Tibial artery (tissue), 4 donors: Measurements from ENCODE around the gene GALNT6.

Experiments
- DNase-seq, 2 donors: peaks; one replicate each; pipeline ENCODE4 v3.0.0-alpha.2; 2019
- H3K27ac ChIP-seq, 2 donors: fragments of 200-600 bp; sonication (generic) in 1 of 2; 1 replicate in 1 of 2; 2 replicates in 1 of 2; pipeline ENCODE4 v1.5.1; 2018 to 2019; ENCODE audit warnings: mild to moderate bottlenecking in 1 of 2
- H3K27me3 ChIP-seq, 2 donors: fragments of 200-600 bp; sonication (generic) in 1 of 2; one replicate each; pipeline versions ENCODE4 v1.5.1 to v1.6.0; 2016 to 2019
- H3K36me3 ChIP-seq, 3 donors: fragments of 200-600 bp; sonication (generic) in 2 of 3; one replicate each; pipeline ENCODE4 v1.5.1; 2016 to 2019; ENCODE audit warnings: mild to moderate bottlenecking in 2 of 3
- H3K4me1 ChIP-seq, 4 donors: fragments of 200-600 bp; sonication (generic) in 2 of 4; 1 replicate in 3 of 4; 2 replicates in 1 of 4; pipeline ENCODE4 v1.5.1; 2016 to 2019
- H3K4me3 ChIP-seq, 2 donors: fragments of 200-600 bp; sonication (generic) in 1 of 2; 1 replicate in 1 of 2; 2 replicates in 1 of 2; pipeline ENCODE4 v1.5.1; 2018 to 2019; ENCODE audit warnings: mild to moderate bottlenecking in 2 of 2
- H3K9me3 ChIP-seq, 3 donors: fragments of 200-600 bp; sonication (generic) in 1 of 3; one replicate each; pipeline ENCODE4 v1.5.1; 2016 to 2019
- intact Hi-C: fragments of 100-400 bp; cut with DNase I; formaldehyde crosslinking; loops from one replicate; pipeline ENCODE4 v1.15.0; 2023; ENCODE audit warnings: low total_unique reads
- TF ChIP-seq, protein P1 (sequence below), 2 experiments: fragments of 200-600 bp in 1 of 2; fragments of 450-650 bp in 1 of 2; IDR thresholded peaks; one replicate each; pipeline ENCODE4 v1.5.1; 2017 to 2019; ENCODE audit warnings: antibody characterized with exemption in 2 of 2, mild to moderate bottlenecking in 1 of 2, moderate library complexity in 1 of 2

GALNT6 gene

GRCh38 chr12:51349026-51349425, 42.2 kb downstream of the GALNT6 start:
- TF ChIP-seq, protein P1, sequence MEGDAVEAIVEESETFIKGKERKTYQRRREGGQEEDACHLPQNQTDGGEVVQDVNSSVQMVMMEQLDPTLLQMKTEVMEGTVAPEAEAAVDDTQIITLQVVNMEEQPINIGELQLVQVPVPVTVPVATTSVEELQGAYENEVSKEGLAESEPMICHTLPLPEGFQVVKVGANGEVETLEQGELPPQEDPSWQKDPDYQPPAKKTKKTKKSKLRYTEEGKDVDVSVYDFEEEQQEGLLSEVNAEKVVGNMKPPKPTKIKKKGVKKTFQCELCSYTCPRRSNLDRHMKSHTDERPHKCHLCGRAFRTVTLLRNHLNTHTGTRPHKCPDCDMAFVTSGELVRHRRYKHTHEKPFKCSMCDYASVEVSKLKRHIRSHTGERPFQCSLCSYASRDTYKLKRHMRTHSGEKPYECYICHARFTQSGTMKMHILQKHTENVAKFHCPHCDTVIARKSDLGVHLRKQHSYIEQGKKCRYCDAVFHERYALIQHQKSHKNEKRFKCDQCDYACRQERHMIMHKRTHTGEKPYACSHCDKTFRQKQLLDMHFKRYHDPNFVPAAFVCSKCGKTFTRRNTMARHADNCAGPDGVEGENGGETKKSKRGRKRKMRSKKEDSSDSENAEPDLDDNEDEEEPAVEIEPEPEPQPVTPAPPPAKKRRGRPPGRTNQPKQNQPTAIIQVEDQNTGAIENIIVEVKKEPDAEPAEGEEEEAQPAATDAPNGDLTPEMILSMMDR (IDR thresholded peaks at IDR 0.05) = no peak
- intact Hi-C loops = no loop called here
- no peaks in the 10 kb centered on the region for H3K4me1 ChIP-seq
- no peaks in the 10 kb centered on the region for H3K9me3 ChIP-seq
- no peaks in the 10 kb centered on the region for H3K27me3 ChIP-seq
- H3K36me3 ChIP-seq = no peaks in the 10 kb centered on the region
- no peak for DNase-seq
- no peak overlapping the region for H3K27ac ChIP-seq
- no peak overlapping the region for H3K4me3 ChIP-seq

DNA sequence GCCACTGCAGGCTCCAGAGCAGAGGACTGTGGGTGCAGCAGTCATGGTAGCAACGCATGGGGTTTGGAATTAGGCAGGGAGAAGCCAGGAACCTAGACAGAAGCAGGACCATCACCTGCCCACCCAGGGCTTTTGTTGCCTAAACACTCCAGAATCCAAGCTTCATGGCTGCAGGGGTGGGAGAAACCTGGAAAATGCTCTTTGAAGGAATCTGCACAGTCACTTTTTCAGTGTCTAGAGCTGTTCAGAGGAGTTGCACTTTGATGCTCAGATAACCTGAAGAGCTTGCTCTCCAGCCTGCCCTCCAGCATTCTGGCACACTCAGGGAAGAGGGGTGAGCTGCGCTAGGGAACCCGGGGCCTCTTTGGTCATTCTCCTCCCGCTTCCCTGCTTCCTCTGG, 43.1 kb downstream of the GALNT6 start:
- H3K36me3 ChIP-seq = no peaks in the 10 kb centered on the region
- no peak overlapping the region for H3K27ac ChIP-seq
- intact Hi-C loops = no loop called here
- no peaks in the 10 kb centered on the region for H3K27me3 ChIP-seq
- TF ChIP-seq, protein P1 (IDR thresholded peaks at IDR 0.05) = no peak
- no peak for DNase-seq
- H3K9me3 ChIP-seq = no peaks in the 10 kb centered on the region
- H3K4me1 ChIP-seq = no peaks in the 10 kb centered on the region
- no peak overlapping the region for H3K4me3 ChIP-seq

- TF ChIP-seq, protein P1 (IDR thresholded peaks at IDR 0.05) = no peak
- Histone ChIP-seq H3K36me3 (no peaks in the 10 kb centered on the region), H3K27ac (no peak within 1 kb of the TSS), H3K27me3 (no peaks in the 10 kb centered on the region), H3K4me1 (no peaks in the 10 kb centered on the region), H3K4me3 (no peak within 1 kb of the TSS), H3K9me3 (no peaks in the 10 kb centered on the region)
- DNase-seq = no peak
- intact Hi-C loops = no loop called here
Measured at GRCh38 chr12:51346581-51346980, 44.6 kb downstream of the GALNT6 start, which contains the start of gene CELA1. TSS of gene CELA1 (minus strand) at chr12:51346679. CDS start at chr12:51346638, 41 bp downstream.

DNA sequence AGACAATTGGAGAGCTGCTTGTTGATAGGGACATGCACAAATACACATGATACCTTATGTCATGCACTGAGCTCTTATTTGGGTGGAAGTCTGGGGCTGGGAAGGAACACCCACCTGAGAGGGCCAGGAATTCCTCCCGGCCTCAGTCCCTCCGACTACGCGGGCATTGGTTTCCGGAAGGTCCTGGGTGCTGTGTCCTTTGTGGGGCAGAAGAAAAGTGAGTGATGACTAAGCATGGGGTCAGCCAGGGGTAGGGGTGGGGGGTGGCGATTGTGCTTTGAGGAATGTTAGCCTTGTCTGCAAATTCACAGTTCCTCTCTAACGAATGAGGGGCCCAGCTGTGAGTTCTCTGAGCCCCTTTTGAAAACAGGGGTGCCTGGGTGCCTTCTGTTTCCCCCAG, 45.5 kb downstream of the GALNT6 start:
- DNase-seq = no peak
- Histone ChIP-seq H3K4me3 (no peak overlapping the region), H3K27me3 (no peaks in the 10 kb centered on the region), H3K9me3 (no peaks in the 10 kb centered on the region), H3K27ac (no peak overlapping the region), H3K36me3 (no peaks in the 10 kb centered on the region), H3K4me1 (peaks cover 0 to 5% (median 2%) of the 10 kb centered on the region in 4 donors)
- TF ChIP-seq, protein P1 (IDR thresholded peaks at IDR 0.05) = no peak
- intact Hi-C loops = no loop called here

DNA sequence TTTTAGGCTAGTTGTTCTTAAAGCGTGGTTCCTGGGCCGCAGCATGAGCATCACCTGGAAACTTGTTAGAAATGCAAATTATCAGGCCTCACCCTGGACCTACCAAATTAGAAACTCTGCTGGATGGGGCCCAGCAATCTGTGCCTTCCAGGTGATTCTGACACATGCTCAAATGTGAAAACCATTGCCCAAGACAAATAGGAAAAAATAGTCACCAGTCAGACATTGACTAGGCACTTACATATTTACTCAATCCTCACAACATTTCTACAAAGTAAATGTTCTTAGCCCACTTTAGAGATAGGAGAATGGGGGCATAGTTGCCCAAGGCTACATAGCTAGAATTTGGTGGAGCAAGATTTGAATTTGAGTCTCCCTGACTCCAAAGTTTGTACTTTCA, 48.0 kb downstream of the GALNT6 start:
- intact Hi-C loops = no loop called here
- no peak for DNase-seq
- no peaks in the 10 kb centered on the region for H3K27me3 ChIP-seq

More for the DNA sequence above, 48.0 kb downstream of the GALNT6 start:
- H3K36me3 ChIP-seq = no peaks in the 10 kb centered on the region
- TF ChIP-seq, protein P1 (IDR thresholded peaks at IDR 0.05) = no peak
- H3K9me3 ChIP-seq = no peaks in the 10 kb centered on the region
- peaks cover 0 to 5% (median 2%) of the 10 kb centered on the region in 4 donors for H3K4me1 ChIP-seq
- no peak overlapping the region for H3K27ac ChIP-seq
- no peak overlapping the region for H3K4me3 ChIP-seq
